AG09319 (cell line): ENCODE measurements around the gene CTBP1.
A peak's percentile ranks its signal among the peaks of the same experiment; 100 is the strongest.

ENCODE experiments used
- DNase-seq: peaks from one replicate; pipeline ENCODE4 v3.0.0-alpha.2; 2010; ENCODE audit warnings: low read depth; ENCODE audit errors: extremely low read depth
- TF ChIP-seq, protein P1 (sequence below): IDR thresholded peaks from 2 replicates; pipeline ENCODE4 v1.5.1; 2011; ENCODE audit warnings: low read depth, mild to moderate bottlenecking, inconsistent platforms, low read length, moderate library complexity

Gene CTBP1

DNA sequence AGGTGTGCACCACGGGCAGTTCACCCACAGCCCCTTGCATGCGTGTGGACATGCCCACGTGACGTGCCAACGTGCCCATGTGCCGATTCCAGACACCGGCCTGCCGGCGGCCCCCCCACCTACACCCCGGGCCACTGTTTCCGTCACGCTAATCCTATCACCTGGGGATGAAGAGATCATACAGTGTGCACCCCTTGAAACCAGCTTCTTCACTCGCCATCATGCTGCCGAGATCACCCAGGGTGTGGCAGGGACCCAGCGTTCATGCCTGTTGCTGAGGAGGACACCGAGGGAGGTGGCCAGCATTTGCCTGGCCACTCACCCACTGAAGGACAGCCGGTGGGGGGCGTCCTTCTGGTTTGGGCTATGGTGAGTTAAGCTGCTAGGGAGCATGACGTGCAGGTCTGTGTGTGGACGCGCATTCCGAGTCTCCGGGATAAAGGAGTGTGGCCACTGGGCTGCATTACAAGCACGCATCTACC lies 14.1 kb downstream of the CTBP1 start:
- TF ChIP-seq, protein P1, sequence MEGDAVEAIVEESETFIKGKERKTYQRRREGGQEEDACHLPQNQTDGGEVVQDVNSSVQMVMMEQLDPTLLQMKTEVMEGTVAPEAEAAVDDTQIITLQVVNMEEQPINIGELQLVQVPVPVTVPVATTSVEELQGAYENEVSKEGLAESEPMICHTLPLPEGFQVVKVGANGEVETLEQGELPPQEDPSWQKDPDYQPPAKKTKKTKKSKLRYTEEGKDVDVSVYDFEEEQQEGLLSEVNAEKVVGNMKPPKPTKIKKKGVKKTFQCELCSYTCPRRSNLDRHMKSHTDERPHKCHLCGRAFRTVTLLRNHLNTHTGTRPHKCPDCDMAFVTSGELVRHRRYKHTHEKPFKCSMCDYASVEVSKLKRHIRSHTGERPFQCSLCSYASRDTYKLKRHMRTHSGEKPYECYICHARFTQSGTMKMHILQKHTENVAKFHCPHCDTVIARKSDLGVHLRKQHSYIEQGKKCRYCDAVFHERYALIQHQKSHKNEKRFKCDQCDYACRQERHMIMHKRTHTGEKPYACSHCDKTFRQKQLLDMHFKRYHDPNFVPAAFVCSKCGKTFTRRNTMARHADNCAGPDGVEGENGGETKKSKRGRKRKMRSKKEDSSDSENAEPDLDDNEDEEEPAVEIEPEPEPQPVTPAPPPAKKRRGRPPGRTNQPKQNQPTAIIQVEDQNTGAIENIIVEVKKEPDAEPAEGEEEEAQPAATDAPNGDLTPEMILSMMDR, result no peak
- no peak for DNase-seq

DNA sequence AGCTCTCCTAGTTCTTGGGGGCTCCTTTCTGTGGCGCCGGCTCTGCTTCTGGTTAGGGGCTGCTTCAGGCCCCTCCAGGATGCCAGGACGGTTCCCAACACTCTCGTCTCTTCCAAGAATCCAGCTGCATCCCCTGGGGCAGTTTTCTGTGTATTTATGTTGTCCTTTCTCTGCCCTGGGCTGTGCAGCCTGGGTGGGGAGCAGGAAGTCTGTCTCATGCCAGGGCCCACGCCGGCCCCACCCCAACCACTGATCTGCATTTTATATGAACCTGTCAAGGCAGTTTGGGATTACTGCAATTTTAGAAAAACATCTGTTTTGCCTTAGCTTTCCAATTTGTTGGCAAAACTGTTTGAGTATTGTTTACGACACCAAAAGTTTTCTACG lies 14.6 kb downstream of the CTBP1 start:
- DNase-seq, result peak; percentile 63

DNA sequence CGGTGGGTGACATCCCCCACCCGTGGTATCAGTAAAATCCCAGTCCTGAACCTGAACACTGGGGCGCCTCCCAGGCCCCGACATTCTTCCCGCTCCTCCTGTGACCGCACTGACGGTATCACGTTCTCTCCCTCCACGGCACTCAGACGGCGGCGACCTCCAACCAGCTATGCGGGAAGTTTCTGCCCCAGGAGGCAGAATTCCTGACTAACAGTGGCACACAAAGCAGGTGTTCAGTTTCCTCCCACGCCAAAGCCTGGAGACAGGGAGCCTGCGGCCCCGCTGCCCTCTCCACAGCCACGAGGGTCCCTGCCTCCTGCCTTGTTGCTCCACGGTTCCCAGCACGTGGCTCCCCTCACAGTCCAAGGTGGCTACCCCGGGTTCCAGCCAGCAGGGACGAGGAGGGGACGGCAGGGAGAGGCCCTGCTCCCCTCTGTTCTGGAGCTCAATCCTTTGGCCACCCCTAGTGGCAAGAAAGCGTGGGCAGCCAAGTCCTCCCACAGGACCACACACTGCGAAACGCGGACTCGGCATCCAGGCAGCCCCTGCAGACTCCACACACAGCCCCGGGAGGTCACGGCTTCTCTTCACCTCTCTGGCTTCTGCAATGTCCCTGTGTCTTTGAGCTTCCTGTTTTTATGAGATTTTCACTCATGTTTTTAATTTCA lies 15.2 kb downstream of the CTBP1 start:
- DNase-seq, result no peak
- TF ChIP-seq, protein P1, result peak; percentile 70

More for the DNA sequence above, 14.6 kb downstream of the CTBP1 start:
- TF ChIP-seq, protein P1, result no peak

DNA sequence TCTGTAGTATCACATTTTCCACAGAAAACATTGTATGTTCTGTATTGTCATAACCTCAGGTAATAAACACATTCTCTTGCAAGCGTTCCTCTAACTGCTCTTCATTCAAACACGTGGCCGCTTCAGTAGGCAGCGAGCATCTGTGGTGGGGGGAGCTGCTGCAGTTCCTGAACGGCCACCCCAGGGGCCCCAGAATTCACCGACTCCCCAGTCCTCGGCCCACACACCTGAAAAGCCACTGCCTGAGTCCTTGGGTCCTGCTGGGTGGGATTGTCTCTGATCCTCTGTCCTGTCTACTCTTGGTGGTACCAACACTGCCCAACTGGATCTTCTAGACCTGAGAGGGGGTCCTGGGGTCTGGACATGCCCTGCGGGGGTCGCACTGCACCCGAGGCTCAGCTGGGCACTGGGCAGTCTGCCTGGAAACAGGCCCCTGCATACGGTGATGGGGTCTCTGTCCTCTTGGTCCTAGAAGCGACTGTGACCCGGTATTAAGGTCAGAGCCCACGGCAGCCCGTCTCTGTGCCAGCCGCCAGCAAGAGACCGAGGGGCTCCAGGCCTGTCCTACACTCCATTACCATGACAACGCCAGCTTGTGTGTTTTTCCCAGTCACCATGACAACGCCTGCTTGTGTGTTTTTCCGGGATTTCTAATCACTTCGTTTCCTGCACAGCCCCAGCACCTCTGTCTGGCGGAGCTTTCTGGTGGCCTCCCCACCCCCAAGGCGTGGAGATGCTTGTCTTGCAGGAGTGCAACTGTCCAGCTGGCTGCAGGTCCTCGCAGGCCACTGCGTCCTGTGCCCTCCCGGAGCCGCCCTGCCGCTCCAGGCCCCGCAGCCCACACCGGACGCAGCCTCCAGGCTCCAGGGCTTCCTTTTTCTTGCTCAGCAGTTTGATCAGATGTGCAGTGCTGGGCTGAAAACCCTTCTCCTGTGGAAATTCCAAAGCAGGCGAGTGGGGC lies 16.0 kb downstream of the CTBP1 start:
- no peak for DNase-seq
- TF ChIP-seq, protein P1, result no peak

GRCh38 chr4:1231637-1232360 lies 17.1 kb downstream of the CTBP1 start:
- TF ChIP-seq, protein P1, result no peak
- no peak for DNase-seq

- no peak for DNase-seq
- TF ChIP-seq, protein P1, result no peak
Observed at GRCh38 chr4:1230971-1231636, 17.8 kb downstream of the CTBP1 start.
